HEK293 (cell line): ENCODE results near the gene EXOC7.
A peak's percentile ranks its signal among the peaks of the same experiment; 100 is the strongest.

Source experiments
- CTCF ChIP-seq: fragments of 450-650 bp; formaldehyde crosslinking; IDR thresholded peaks from 2 replicates; pipeline ENCODE4 v1.5.1; 2016; ENCODE audit warnings: missing biosample characterization, missing genetic modification characterization
- EGR2 ChIP-seq: fragments of 450-650 bp; formaldehyde crosslinking; IDR thresholded peaks from 2 replicates; pipeline ENCODE4 v1.5.1; 2016; ENCODE audit warnings: low read depth, missing biosample characterization, missing genetic modification characterization
- KLF1 ChIP-seq: fragments of 450-650 bp; formaldehyde crosslinking; IDR thresholded peaks from 2 replicates; pipeline ENCODE4 v1.5.1; 2016; ENCODE audit warnings: missing biosample characterization, missing genetic modification characterization
- KLF10 ChIP-seq: fragments of 450-650 bp; IDR thresholded peaks from 2 replicates; pipeline ENCODE4 v1.5.1; 2018; ENCODE audit warnings: missing biosample characterization, mild to moderate bottlenecking, missing genetic modification characterization
- KLF17 ChIP-seq: fragments of 450-650 bp; formaldehyde crosslinking; IDR thresholded peaks from 2 replicates; pipeline ENCODE4 v1.5.1; 2016; ENCODE audit warnings: missing biosample characterization, missing genetic modification characterization
- KLF8 ChIP-seq: fragments of 450-650 bp; formaldehyde crosslinking; IDR thresholded peaks from 2 replicates; pipeline ENCODE4 v1.5.1; 2016; ENCODE audit warnings: missing biosample characterization, missing genetic modification characterization
- KLF9 ChIP-seq: fragments of 450-650 bp; formaldehyde crosslinking; IDR thresholded peaks from 2 replicates; pipeline ENCODE4 v1.5.1; 2016; ENCODE audit warnings: missing biosample characterization, missing genetic modification characterization, low read depth
- OVOL3 ChIP-seq: fragments of 450-650 bp; formaldehyde crosslinking; IDR thresholded peaks from 2 replicates; pipeline ENCODE4 v1.5.1; 2016; ENCODE audit warnings: missing biosample characterization, missing genetic modification characterization
- TRIM28 ChIP-seq: IDR thresholded peaks from 2 replicates; pipeline ENCODE4 v1.6.1; 2011; ENCODE audit warnings: low read length, control low read depth, borderline replicate concordance
- WT1 ChIP-seq: fragments of 450-650 bp; formaldehyde crosslinking; IDR thresholded peaks from 2 replicates; pipeline ENCODE4 v1.5.1; 2016; ENCODE audit warnings: missing biosample characterization, missing genetic modification characterization
- YY2 ChIP-seq: fragments of 450-650 bp; formaldehyde crosslinking; IDR thresholded peaks from 2 replicates; pipeline ENCODE4 v1.5.1; 2016; ENCODE audit warnings: missing biosample characterization, missing genetic modification characterization
- ZBTB20 ChIP-seq: fragments of 450-650 bp; formaldehyde crosslinking; IDR thresholded peaks from 2 replicates; pipeline ENCODE4 v1.5.1; 2016; ENCODE audit warnings: missing biosample characterization, missing genetic modification characterization
- ZBTB8A ChIP-seq: fragments of 450-650 bp; formaldehyde crosslinking; IDR thresholded peaks from 2 replicates; pipeline ENCODE4 v1.5.1; 2016; ENCODE audit warnings: missing biosample characterization, missing genetic modification characterization
- ZEB2 ChIP-seq: fragments of 450-650 bp; formaldehyde crosslinking; IDR thresholded peaks from 2 replicates; pipeline ENCODE4 v1.5.1; 2016; ENCODE audit warnings: missing biosample characterization, missing genetic modification characterization
- ZFP37 ChIP-seq: fragments of 450-650 bp; formaldehyde crosslinking; IDR thresholded peaks from 2 replicates; pipeline ENCODE4 v1.5.1; 2016; ENCODE audit warnings: missing biosample characterization, missing genetic modification characterization
- ZFP69B ChIP-seq: fragments of 450-650 bp; formaldehyde crosslinking; IDR thresholded peaks from 2 replicates; pipeline ENCODE4 v1.5.1; 2016; ENCODE audit warnings: missing biosample characterization, missing genetic modification characterization
- ZIC2 ChIP-seq: fragments of 450-650 bp; formaldehyde crosslinking; IDR thresholded peaks from 2 replicates; pipeline ENCODE4 v1.5.1; 2016; ENCODE audit warnings: missing biosample characterization, missing genetic modification characterization
- ZNF121 ChIP-seq: fragments of 450-650 bp; formaldehyde crosslinking; IDR thresholded peaks from 2 replicates; pipeline ENCODE4 v1.5.1; 2016; ENCODE audit warnings: missing biosample characterization, missing genetic modification characterization
- ZNF214 ChIP-seq: fragments of 450-650 bp; formaldehyde crosslinking; IDR thresholded peaks from 2 replicates; pipeline ENCODE4 v1.5.1; 2017; ENCODE audit warnings: missing biosample characterization, mild to moderate bottlenecking, missing genetic modification characterization, borderline replicate concordance
- ZNF302 ChIP-seq: fragments of 450-650 bp; formaldehyde crosslinking; IDR thresholded peaks from 2 replicates; pipeline ENCODE4 v1.5.1; 2016; ENCODE audit warnings: missing biosample characterization, missing genetic modification characterization, low read depth
- ZNF324 ChIP-seq: fragments of 450-650 bp; formaldehyde crosslinking; IDR thresholded peaks from 2 replicates; pipeline ENCODE4 v1.5.1; 2016; ENCODE audit warnings: missing biosample characterization, missing genetic modification characterization
- ZNF335 ChIP-seq: fragments of 450-650 bp; formaldehyde crosslinking; conservative IDR thresholded peaks from 2 replicates; pipeline ENCODE4 v1.5.1; 2016; ENCODE audit warnings: missing biosample characterization, missing genetic modification characterization
- ZNF350 ChIP-seq: fragments of 450-650 bp; formaldehyde crosslinking; IDR thresholded peaks from 2 replicates; pipeline ENCODE4 v1.5.0; 2017; ENCODE audit warnings: missing biosample characterization, mild to moderate bottlenecking, missing genetic modification characterization
- ZNF398 ChIP-seq: fragments of 450-650 bp; formaldehyde crosslinking; IDR thresholded peaks from 2 replicates; pipeline ENCODE4 v1.5.1; 2017; ENCODE audit warnings: missing biosample characterization, missing genetic modification characterization
- ZNF473 ChIP-seq: fragments of 450-650 bp; formaldehyde crosslinking; IDR thresholded peaks from 2 replicates; pipeline ENCODE4 v1.5.1; 2017; ENCODE audit warnings: missing biosample characterization, missing genetic modification characterization
- ZNF549 ChIP-seq: fragments of 450-650 bp; IDR thresholded peaks from 2 replicates; pipeline ENCODE4 v1.5.1; 2018; ENCODE audit warnings: missing biosample characterization, missing genetic modification characterization, mild to moderate bottlenecking, inconsistent platforms, moderate library complexity
- ZNF623 ChIP-seq: fragments of 450-650 bp; formaldehyde crosslinking; IDR thresholded peaks from 2 replicates; pipeline ENCODE4 v1.5.1; 2016; ENCODE audit warnings: missing biosample characterization, missing genetic modification characterization
- ZNF639 ChIP-seq: fragments of 450-650 bp; formaldehyde crosslinking; IDR thresholded peaks from 2 replicates; pipeline ENCODE4 v1.5.1; 2016; ENCODE audit warnings: missing biosample characterization, missing genetic modification characterization
- ZNF660 ChIP-seq: fragments of 450-650 bp; IDR thresholded peaks from 2 replicates; pipeline ENCODE4 v1.5.1; 2018; ENCODE audit warnings: missing biosample characterization, mild to moderate bottlenecking, missing genetic modification characterization
- ZNF76 ChIP-seq: fragments of 450-650 bp; formaldehyde crosslinking; IDR thresholded peaks from 2 replicates; pipeline ENCODE4; 2016; ENCODE audit warnings: low read depth, missing biosample characterization, missing genetic modification characterization, borderline replicate concordance
- ZSCAN4 ChIP-seq: fragments of 450-650 bp; formaldehyde crosslinking; IDR thresholded peaks from 2 replicates; pipeline ENCODE4 v1.5.1; 2017; ENCODE audit warnings: missing biosample characterization, missing genetic modification characterization
- ZXDB ChIP-seq: fragments of 450-650 bp; formaldehyde crosslinking; IDR thresholded peaks from 2 replicates; pipeline ENCODE4 v1.5.1; 2016; ENCODE audit warnings: missing biosample characterization, missing genetic modification characterization

EXOC7 gene

GRCh38 chr17:76103274-76104139 is at the start of gene EXOC7 (continued):
- peak; percentile 89 for TF ChIP-seq ZNF398 (tag by site-specific recombination)
- TF ChIP-seq ZIC2 (tag by site-specific recombination): peak; percentile 85
- no peak for TF ChIP-seq ZNF473 (tag by site-specific recombination)
- TF ChIP-seq ZNF76 (tag by site-specific recombination): peak; percentile 57
- 0 out of 2 replicates have a peak, but pooled peaks have one; percentile 58 for TF ChIP-seq KLF17 (tag by site-specific recombination)
- TF ChIP-seq ZFP37 (tag by site-specific recombination): no peak
- peak; percentile 47; the same call in 1 of the 2 replicates for TF ChIP-seq TRIM28
- peak; percentile 26; the same call in 1 of the 2 replicates for TF ChIP-seq CTCF
- 0 out of 2 replicates have a peak, but pooled peaks have one; percentile 41 for TF ChIP-seq ZNF639 (tag by site-specific recombination)
- peak; percentile 26; the same call in 1 of the 2 replicates for TF ChIP-seq WT1 (tag by site-specific recombination)
- TF ChIP-seq ZNF214 (tag by site-specific recombination): no peak
- 0 out of 2 replicates have a peak, but pooled peaks have one; percentile 42 for TF ChIP-seq ZNF324 (tag by site-specific recombination)
- TF ChIP-seq ZNF350 (tag by site-specific recombination): no peak
- TF ChIP-seq ZFP69B (tag by site-specific recombination): peak; percentile 99
- TF ChIP-seq ZEB2 (tag by site-specific recombination): peak; percentile 58; the same call in 1 of the 2 replicates
- no peak for TF ChIP-seq ZNF660 (tag by site-specific recombination)
- peak; percentile 22; the same call in 1 of the 2 replicates for TF ChIP-seq ZBTB8A (tag by site-specific recombination)
- no peak for TF ChIP-seq ZNF121 (tag by site-specific recombination)
- TF ChIP-seq KLF10 (tag by site-specific recombination): peak; percentile 80
- TF ChIP-seq ZNF335 (tag by site-specific recombination): peak; percentile 87
- TF ChIP-seq EGR2 (tag by site-specific recombination): peak; percentile 87
- peak; percentile 79 for TF ChIP-seq KLF1
- peak; percentile 57; the same call in 1 of the 2 replicates for TF ChIP-seq ZSCAN4
- peak; percentile 99 for TF ChIP-seq KLF9 (tag by site-specific recombination)
- peak; percentile 72 for TF ChIP-seq YY2 (tag by site-specific recombination)
- no peak for TF ChIP-seq ZNF623
- 0 out of 2 replicates have a peak, but pooled peaks have one; percentile 7 for TF ChIP-seq OVOL3
- TF ChIP-seq ZNF549 (tag by site-specific recombination): no peak
- peak; percentile 70; the same call in 1 of the 2 replicates for TF ChIP-seq ZBTB20
- peak; percentile 98 for TF ChIP-seq KLF8 (tag by site-specific recombination)
- TF ChIP-seq ZNF302 (tag by site-specific recombination): no peak
- peak; percentile 64; the same call in 1 of the 2 replicates for TF ChIP-seq ZXDB (tag by site-specific recombination)
- TF ChIP-seq, all 188 proteins: peak for 47
